IMR-90 (cell line): Measurements from ENCODE around the gene LDLRAD4.

ENCODE experiments used
- BHLHE40 ChIP-seq: fragments of 150-350 bp; IDR thresholded peaks from 2 replicates; pipeline ENCODE4 v1.6.1; 2016; ENCODE audit warnings: mild to moderate bottlenecking, low read depth, low read length
- CEBPB ChIP-seq: IDR thresholded peaks from 2 replicates; pipeline ENCODE4 v1.6.1; 2012; ENCODE audit warnings: low read depth, low read length, improper control_type of control experiment
- FOS ChIP-seq: fragments of 150-350 bp; IDR thresholded peaks from 2 replicates; pipeline ENCODE4 v1.6.1; 2016; ENCODE audit warnings: low read depth, low read length
- MAZ ChIP-seq: IDR thresholded peaks from 2 replicates; pipeline ENCODE4 v1.6.1; 2012; ENCODE audit warnings: low read depth, mild to moderate bottlenecking, low read length, improper control_type of control experiment, moderate library complexity, borderline replicate concordance
- MXI1 ChIP-seq: IDR thresholded peaks from 2 replicates; pipeline ENCODE4 v1.6.1; 2012; ENCODE audit warnings: low read depth, mild to moderate bottlenecking, low read length, moderate library complexity, borderline replicate concordance
- POLR2A ChIP-seq: IDR thresholded peaks from 2 replicates; pipeline ENCODE4 v1.6.1; 2012; ENCODE audit warnings: mild to moderate bottlenecking, low read depth, low read length
- SMC3 ChIP-seq: fragments of 150-350 bp; IDR thresholded peaks from 2 replicates; pipeline ENCODE4 v1.6.1; 2016; ENCODE audit warnings: low read depth, mild to moderate bottlenecking, antibody characterized with exemption, low read length, moderate library complexity
- TF ChIP-seq, protein P1 (sequence below): conservative IDR thresholded peaks from 2 replicates; pipeline ENCODE4 v1.5.1; 2012; ENCODE audit warnings: mild to moderate bottlenecking, low read depth, low read length, improper control_type of control experiment
- TF ChIP-seq, protein P2 (sequence below): fragments of 150-350 bp; IDR thresholded peaks from 2 replicates; pipeline ENCODE4 v1.6.1; 2017; ENCODE audit warnings: mild to moderate bottlenecking, antibody characterized with exemption, low read length, low read depth

DNA sequence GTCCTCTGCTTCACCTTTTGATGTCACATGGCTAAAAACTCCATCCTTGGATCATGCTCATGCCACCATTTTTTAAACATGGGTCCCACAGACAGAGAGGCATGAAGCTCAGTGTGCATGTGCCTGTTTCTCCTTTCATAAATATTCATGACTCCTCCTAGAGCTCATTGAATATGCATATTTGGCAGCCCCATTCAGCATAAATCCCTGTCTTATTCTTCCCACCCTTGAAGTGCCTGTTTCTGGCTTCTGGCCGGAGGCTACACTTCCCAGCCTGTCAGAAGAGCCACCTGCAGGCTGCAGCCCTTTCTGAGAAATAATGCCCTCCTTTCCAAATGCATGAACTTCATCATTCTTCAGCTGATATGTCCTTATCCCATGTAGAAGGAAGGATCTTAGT lies 109.7 kb downstream of the LDLRAD4 start:
- TF ChIP-seq, protein P1, sequence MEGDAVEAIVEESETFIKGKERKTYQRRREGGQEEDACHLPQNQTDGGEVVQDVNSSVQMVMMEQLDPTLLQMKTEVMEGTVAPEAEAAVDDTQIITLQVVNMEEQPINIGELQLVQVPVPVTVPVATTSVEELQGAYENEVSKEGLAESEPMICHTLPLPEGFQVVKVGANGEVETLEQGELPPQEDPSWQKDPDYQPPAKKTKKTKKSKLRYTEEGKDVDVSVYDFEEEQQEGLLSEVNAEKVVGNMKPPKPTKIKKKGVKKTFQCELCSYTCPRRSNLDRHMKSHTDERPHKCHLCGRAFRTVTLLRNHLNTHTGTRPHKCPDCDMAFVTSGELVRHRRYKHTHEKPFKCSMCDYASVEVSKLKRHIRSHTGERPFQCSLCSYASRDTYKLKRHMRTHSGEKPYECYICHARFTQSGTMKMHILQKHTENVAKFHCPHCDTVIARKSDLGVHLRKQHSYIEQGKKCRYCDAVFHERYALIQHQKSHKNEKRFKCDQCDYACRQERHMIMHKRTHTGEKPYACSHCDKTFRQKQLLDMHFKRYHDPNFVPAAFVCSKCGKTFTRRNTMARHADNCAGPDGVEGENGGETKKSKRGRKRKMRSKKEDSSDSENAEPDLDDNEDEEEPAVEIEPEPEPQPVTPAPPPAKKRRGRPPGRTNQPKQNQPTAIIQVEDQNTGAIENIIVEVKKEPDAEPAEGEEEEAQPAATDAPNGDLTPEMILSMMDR: no peak
- TF ChIP-seq FOS (no peak), BHLHE40 (no peak), MXI1 (no peak), SMC3 (no peak), POLR2A (no peak), CEBPB (no peak), MAZ (no peak)
- TF ChIP-seq, protein P2, sequence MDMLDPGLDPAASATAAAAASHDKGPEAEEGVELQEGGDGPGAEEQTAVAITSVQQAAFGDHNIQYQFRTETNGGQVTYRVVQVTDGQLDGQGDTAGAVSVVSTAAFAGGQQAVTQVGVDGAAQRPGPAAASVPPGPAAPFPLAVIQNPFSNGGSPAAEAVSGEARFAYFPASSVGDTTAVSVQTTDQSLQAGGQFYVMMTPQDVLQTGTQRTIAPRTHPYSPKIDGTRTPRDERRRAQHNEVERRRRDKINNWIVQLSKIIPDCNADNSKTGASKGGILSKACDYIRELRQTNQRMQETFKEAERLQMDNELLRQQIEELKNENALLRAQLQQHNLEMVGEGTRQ: no peak
